Measurements from ENCODE around the gene DNAH8. TPM values are rescaled to one million over a fixed set of nuclear protein-coding genes. Genes with fewer than 3 reads are reported as not detected.

The DNAH8 gene
- total RNA-seq, 1 donor from 2014 or later, result 0.24 TPM

GRCh38 chr6:39009476-39009875 lies 294.4 kb downstream of the DNAH8 start:
- no peak for DNase-seq (ENCODE audit: low spot score)

DNA sequence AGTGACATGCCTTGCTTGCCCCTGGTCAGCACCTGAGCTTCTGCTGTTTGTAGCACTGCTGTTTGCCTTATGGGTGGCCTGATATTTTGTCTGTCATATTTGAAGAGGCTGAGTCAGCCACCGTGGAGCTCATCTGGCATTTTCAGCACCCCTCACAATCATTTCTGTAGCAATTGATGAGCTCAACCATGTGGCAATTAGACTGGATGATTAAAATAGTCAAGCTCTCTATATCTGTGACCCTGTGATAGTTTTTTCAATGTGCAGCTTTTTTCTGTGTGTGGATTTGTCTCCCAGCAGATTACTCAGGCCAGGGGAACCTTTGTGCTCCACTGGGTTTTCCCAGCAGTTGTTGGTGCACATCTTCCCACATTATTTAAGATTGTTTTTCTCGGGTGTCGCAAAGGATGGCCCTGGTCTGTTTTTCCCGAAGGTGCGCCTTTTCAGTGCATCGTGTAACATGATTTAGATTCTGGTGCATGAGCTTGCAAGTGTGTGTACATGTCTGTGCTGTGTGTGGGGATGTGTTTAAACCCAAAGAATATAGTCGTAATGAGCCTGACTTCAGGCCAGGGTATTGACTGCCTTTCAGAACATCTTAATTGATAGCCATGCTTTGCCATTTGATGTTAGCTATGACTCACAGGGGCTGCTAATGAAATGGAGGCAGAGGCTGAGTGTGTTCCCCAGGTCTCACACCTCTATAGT lies 301.9 kb downstream of the DNAH8 start:
- no peak for DNase-seq (ENCODE audit: low spot score)

DNA sequence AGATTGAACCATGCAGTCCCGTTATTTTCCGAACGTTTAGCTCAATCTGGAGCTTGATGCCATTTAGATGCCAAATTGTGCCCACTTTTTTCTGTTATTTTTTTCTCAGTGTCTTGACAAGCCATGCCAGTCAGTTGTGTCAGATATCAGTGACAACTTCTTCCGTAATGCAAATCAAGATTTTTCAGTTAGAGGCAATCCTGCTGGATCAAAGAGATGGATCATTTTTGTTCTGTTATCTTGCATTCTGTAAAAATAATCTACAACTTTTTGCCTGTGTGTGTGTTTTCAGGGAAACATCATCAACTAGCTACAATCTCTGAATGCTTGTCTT lies 302.4 kb downstream of the DNAH8 start:
- no peak for DNase-seq (ENCODE audit: low spot score)

DNA sequence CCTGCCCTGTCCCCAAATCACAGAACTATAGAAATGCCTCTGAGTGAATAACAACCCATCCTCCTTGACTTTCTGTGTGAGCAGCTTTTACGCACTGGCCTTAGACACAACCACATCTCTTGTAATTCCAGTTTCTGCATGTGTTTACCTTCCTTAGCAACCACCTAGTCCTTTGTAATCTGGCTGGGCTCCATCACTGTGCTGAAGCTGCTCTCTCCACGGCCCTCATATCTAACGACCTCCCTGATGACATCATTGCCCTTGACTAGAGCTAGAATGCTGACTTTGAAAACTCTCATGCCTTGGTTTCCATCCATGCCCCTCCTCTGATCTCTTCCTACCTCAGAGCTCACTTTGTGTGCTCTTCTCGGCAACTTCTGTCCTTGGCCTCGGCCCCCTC lies 303.0 kb downstream of the DNAH8 start:
- peak; percentile 5 for DNase-seq (ENCODE audit: low spot score)

DNA sequence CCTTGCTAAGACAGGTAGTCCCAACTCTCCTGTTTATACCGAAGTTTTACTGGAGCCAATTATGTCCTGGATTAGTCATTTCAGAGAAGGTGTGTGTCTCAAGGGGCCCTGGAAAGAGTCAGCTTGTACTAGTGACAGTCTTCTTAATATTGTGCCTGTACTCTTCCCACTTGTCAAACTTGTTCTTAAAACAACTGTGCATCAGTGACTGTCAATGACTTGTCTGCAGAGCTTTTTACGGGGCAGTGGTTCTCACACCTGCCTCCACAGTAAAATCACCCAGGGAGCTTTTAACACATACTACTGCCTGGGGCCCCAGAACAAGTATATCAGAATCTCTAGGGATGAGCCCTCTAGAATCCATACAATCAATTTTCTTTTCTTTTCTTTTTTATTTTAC lies 305.0 kb downstream of the DNAH8 start:
- no peak for DNase-seq (ENCODE audit: low spot score)

DNA sequence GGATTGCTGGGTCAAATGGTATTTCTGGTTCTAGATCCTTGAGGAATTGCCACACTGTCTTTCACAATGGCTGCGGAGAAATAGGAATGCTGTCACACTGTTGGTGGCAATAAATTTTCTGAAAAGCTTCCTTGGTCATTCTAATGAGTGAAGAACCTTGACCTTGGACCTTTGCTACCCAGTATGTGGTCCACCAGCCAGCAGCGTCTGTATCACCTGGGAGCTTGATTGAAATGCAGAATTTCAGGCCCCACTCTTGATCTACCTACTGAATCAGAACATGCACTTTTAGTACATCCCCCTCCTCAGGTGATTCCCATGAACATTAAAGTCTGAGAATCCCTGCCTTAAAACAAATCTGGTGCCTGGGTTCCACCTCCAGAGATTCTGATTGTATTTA lies 305.9 kb downstream of the DNAH8 start:
- DNase-seq (ENCODE audit: low spot score), result no peak

DNA sequence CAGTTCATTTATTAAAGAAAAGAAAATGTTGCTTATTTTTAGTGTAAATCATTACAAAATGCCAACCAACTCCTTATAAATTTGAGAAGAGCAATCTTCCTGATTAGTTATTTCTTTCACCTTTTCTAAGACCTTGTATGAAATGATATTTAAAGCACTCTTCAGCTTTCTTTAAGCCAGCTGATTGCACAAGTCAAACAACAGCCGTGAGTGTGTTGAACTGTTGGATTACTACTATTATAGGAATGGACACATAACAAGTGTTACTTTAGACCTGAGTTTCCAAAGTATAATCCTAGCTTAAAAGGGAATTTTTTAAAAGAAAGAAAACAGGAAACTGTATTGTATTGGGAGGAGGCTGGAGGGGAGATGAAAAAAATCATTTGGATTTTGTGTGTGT lies 306.7 kb downstream of the DNAH8 start:
- DNase-seq (ENCODE audit: low spot score), result no peak

DNA sequence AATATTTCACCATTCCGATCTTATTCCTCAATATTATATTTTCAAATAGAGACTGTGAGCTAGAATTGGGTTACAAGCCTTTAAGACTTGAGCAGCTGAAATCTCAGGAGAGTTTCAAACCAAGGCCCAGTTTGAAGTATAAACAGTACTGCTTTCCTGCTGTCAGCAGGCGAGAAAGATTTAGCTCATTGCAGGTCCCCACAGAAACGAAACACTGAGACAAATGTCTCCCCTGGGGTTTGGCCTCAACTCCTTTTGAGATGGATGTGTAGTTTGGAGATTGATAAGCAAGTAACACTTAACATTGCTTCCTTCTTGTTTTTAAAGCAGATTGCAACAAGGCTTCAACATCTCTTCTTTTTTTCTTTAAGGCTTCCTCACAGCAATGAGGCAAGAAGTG lies 311.1 kb downstream of the DNAH8 start:
- DNase-seq (ENCODE audit: low spot score), result no peak

DNA sequence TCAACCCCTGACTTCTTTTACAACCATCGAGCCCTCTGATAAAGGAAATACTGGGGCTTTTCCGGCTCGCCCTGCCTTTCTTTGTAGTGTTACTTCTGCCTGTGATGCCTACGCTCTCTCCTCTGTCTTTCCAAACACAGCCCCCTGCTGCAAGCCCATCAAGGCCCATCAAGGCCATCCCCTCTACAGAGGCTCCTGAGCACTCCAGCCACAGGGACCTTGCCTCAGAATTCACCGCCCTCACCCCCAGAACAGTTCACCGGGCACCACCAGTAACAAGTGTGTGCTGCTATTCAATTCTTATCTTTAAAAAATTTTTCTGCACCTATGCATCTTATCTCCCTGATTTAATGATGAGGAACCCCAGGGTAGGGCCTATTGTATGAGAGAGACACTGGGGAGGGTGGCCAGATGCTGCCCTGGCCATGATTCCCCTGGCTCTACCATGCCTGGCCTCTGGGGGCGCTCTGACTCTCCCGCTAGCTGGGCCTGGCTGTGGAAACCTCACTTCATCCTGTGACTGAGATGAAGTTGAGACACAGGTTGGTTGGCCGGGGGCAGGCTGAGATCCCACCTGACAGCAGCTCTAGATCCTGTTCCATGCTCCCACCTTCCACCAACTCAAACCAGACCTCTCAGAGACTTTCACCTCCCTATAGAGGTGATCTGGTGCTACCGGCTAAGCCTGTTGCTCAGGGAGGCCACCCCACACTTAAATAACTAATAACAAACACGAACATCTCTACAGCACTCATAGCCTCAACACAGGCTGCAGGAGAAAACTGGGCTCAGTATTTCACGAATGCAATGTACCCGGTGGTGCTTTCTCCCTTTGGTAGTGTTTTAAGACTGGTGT lies 314.3 kb downstream of the DNAH8 start:
- no peak for DNase-seq (ENCODE audit: low spot score)

DNA sequence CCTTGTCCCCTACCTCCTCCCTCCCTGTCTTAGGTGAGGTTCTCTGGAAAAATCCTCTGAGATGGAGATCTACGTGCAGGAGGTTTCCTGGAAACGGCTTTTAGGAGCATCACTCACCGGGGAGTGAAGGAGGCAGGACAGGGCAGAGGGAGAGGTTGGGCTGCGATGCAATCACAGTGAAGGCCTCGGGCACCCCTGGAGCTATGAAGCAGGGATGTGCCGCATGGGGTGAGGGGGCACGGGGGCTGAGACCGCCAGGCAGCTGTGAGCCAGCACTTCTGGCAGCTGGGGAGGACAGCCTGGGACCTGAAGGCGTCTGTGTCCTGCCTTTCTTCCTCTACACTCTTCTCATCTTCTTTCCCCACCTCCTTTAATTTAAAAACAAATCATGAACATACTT lies 320.6 kb downstream of the DNAH8 start:
- DNase-seq (ENCODE audit: low spot score), result no peak

GRCh38 chr6:39037082-39037508 lies 322.0 kb downstream of the DNAH8 start:
- no peak for DNase-seq (ENCODE audit: low spot score)

GRCh38 chr6:39037707-39038106 lies 322.6 kb downstream of the DNAH8 start:
- no peak for DNase-seq (ENCODE audit: low spot score)

- DNase-seq (ENCODE audit: low spot score), result no peak
Measured at GRCh38 chr6:39040080-39040673, 325.1 kb downstream of the DNAH8 start.

DNA sequence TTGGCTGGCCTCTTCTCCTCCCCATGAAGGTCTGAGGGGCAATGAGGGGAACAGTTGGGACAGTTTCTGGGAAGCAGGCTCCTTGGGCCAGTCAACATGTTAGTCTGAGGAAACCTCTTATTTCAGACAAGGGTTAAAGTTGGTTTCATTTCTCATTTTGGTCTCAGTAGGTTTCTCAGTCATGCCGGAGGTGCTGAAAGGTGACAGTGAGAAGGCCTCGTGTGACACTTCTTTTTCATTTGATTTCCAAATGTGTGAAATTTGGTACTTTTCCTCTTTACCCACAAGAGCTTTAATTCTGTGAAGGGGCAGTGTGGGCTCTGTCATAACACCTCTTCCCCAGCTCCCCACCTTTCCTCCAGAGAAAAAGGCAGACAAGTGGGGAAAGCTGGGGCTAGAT lies 326.0 kb downstream of the DNAH8 start:
- no peak for DNase-seq (ENCODE audit: low spot score)

GRCh38 chr6:39043776-39044175 lies 328.7 kb downstream of the DNAH8 start:
- DNase-seq (ENCODE audit: low spot score), result no peak

DNA sequence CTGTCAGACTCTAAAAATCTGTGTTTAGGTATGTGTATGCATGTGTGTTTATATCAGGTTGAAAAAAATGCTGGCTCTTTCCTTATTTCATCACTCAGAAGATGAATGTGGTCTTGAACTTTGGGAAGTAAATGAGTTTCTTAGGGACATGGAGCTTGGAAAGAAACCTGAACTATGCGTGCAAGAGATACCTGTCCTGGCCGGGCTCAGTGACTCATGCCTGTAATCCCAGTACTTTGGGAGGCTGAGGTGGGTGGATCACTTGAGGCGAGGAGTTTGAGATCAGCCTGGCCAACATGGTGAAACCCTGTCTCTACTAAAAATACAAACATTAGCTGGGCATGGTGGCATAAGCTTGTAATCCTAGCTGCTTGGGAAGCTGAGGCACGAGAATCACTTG lies 329.1 kb downstream of the DNAH8 start:
- DNase-seq (ENCODE audit: low spot score), result no peak

DNA sequence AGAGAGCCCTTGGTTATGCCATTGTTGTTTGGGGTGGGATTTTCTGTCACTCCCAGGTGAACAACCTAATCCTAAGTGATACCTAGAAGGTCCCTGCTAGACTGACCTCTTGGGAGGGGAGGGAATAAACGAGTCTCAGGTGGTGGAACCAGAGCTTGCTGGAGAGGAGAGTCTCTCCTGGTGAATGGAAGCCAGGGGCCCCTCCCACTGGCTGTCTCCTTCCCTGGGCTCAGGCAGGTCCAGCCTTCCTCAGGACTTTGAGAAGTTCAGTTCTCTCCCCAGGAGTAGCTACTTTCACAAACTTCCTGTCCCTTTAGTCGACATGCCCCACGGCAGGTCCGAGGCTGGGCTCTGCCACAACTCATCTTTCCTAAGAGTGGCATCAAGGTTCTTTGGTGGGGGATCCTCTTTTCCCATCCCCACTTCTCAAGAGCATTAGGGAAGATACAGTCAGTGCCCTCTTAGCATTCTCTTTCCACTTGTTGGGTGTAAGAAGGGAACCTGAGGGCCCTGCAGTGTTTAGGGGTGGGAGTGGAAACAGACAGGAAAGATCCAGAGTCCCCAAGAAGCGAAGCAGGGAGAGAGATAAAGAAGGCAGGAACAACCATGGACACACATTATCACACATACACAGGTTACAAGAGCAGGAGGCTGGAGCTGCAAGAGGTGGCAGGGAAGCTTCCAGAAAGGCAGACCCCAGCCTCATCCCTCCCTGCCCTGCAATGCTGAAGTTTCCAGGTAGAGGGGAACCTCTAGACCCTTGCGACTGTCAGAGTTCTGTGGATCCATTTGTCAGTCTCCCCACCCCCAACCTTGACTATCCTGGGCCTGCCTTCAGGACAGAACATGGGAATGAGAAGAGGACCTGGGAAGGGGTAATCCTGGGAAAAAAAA lies 332.6 kb downstream of the DNAH8 start:
- no peak for DNase-seq (ENCODE audit: low spot score)

- DNase-seq (ENCODE audit: low spot score), result no peak
Measured at GRCh38 chr6:39048481-39049399, 333.6 kb downstream of the DNAH8 start, which contains the start of gene GLP1R. Gene GLP1R, plus strand, starts transcription at chr6:39048781. Its CDS starts 60 bp downstream, at chr6:39048841.

GRCh38 chr6:39049575-39050283 lies 334.6 kb downstream of the DNAH8 start:
- no peak for DNase-seq (ENCODE audit: low spot score)
